HepG2 (cell line): ENCODE results near the gene DISP2. TPM values are rescaled to one million over a fixed set of nuclear protein-coding genes. Genes with fewer than 3 reads are reported as not detected.

Experiments used
- ARNT2 ChIP-seq: sonication (generic); formaldehyde crosslinking; IDR thresholded peaks from 2 replicates; pipeline ENCODE4 v1.8.0; 2022; ENCODE audit warnings: mild to moderate bottlenecking, low read depth, missing genetic modification reagents, moderate library complexity
- BCL3 ChIP-seq: sonication (generic); formaldehyde crosslinking; IDR thresholded peaks from 2 replicates; pipeline ENCODE4 v1.5.1; 2020; ENCODE audit warnings: mild to moderate bottlenecking, missing genetic modification reagents, moderate library complexity
- ETV6 ChIP-seq: sonication (generic); formaldehyde crosslinking; conservative IDR thresholded peaks from 2 replicates; pipeline ENCODE4 v1.4.0; 2020; ENCODE audit warnings: missing genetic modification reagents
- GRHL1 ChIP-seq: sonication (generic); formaldehyde crosslinking; conservative IDR thresholded peaks from 2 replicates; pipeline ENCODE4 v1.8.0; 2022; ENCODE audit warnings: missing genetic modification reagents
- MZF1 ChIP-seq: sonication (generic); formaldehyde crosslinking; IDR thresholded peaks from 2 replicates; pipeline ENCODE4 v1.8.1; 2023; ENCODE audit warnings: mild to moderate bottlenecking, missing genetic modification reagents, borderline replicate concordance
- NR2C2 ChIP-seq: sonication (generic); formaldehyde crosslinking; IDR thresholded peaks from 2 replicates; pipeline ENCODE4 v1.4.0; 2020; ENCODE audit warnings: missing genetic modification reagents, mild to moderate bottlenecking, moderate library complexity, borderline replicate concordance
- PCBP2 ChIP-seq: fragments of 200-400 bp; formaldehyde crosslinking; optimal IDR thresholded peaks from 2 replicates; pipeline ENCODE3; 2018; ENCODE audit warnings: low read length, low read depth; ENCODE audit not compliant: poor library complexity, severe bottlenecking
- ZBTB3 ChIP-seq: sonication (generic); formaldehyde crosslinking; IDR thresholded peaks from 2 replicates; pipeline ENCODE4 v1.4.0; 2020; ENCODE audit warnings: low read depth, mild to moderate bottlenecking, moderate library complexity, missing genetic modification reagents, borderline replicate concordance
- ZBTB38 ChIP-seq: sonication (generic); formaldehyde crosslinking; IDR thresholded peaks from 2 replicates; pipeline ENCODE4 v1.5.1; 2020; ENCODE audit warnings: mild to moderate bottlenecking, missing genetic modification reagents
- ZBTB43 ChIP-seq: sonication (generic); formaldehyde crosslinking; conservative IDR thresholded peaks from 2 replicates; pipeline ENCODE4 v1.4.0; 2020; ENCODE audit warnings: missing genetic modification reagents
- ZHX2 ChIP-seq, 2 experiments: sonication (generic) in 1 of 2; formaldehyde crosslinking in 1 of 2; IDR thresholded peaks; 2 replicates each; pipeline versions ENCODE4 v1.6.1 to v1.9.0; 2014 to 2022; ENCODE audit warnings: antibody characterized with exemption in 1 of 2, borderline replicate concordance in 1 of 2, inconsistent platforms in 1 of 2, low read depth in 1 of 2, missing genetic modification reagents in 1 of 2
- ZNF770 ChIP-seq: sonication (generic); formaldehyde crosslinking; IDR thresholded peaks from 2 replicates; pipeline ENCODE4 v1.5.0; 2020; ENCODE audit warnings: mild to moderate bottlenecking, missing genetic modification reagents
- ZZZ3 ChIP-seq: sonication (generic); formaldehyde crosslinking; IDR thresholded peaks from 2 replicates; pipeline ENCODE4 v1.4.0; 2020; ENCODE audit warnings: missing genetic modification reagents, mild to moderate bottlenecking, borderline replicate concordance
- polyA plus RNA-seq, 8 experiments: library from polyadenylated mRNA; depleted of rRNA in 3 of 8; stranded (reverse) in 7 of 8; unstranded in 1 of 8; fragments of >200 nt; fragmentation: Illumina TruSeq in 4 of 8; extraction: Trizol in 4 of 8; gene quantifications; 2 replicates each; pipeline versions ENCODE4 v1.2.1 to v1.2.3, GENCODE V29; 2011 to 2016; ENCODE audit warnings: low read depth in 4 of 8, missing spikeins in 1 of 8, mixed read lengths in 1 of 8; ENCODE audit not compliant: insufficient read depth in 1 of 8
- total RNA-seq, 5 experiments: library from RNA; depleted of rRNA; stranded (reverse); fragments of >200 nt; fragmentation: Illumina TruSeq; extraction: Trizol; gene quantifications; 2 replicates each; pipeline ENCODE4 v1.2.3, GENCODE V29; 2016; ENCODE audit warnings: low read depth in 1 of 5

The DISP2 gene
- total and polyA plus RNA-seq, 2 of the 13 experiments (the other 11 are each of a cell fraction or from before 2014, with no cell fraction given), result 0.09 to 0.32 TPM

GRCh38 chr15:40405501-40406381 lies 47.7 kb downstream of the DISP2 start, which contains the start of gene IVD (continued):
- no peak for TF ChIP-seq ZHX2 (IDR thresholded peaks at IDR 0.05; ENCODE audit: low read depth)
- TF ChIP-seq ZHX2 (CRISPR knock-in tag; IDR thresholded peaks at IDR 0.05; ENCODE audit: borderline replicate concordance), result 0 out of 2 replicates have a peak, but pooled peaks have one; percentile 81
- TF ChIP-seq GRHL1, result no peak
- TF ChIP-seq PCBP2, result no peak
- peak; percentile 82 for TF ChIP-seq ZNF770 (CRISPR knock-in tag)
- peak; percentile 84 for TF ChIP-seq ARNT2 (CRISPR knock-in tag)
- no peak for TF ChIP-seq MZF1 (CRISPR knock-in tag)
- no peak for TF ChIP-seq ZBTB43 (CRISPR knock-in tag)
- TF ChIP-seq ETV6 (CRISPR knock-in tag), result no peak
- TF ChIP-seq ZZZ3, result no peak
- TF ChIP-seq ZBTB3 (CRISPR knock-in tag), result peak; percentile 52; the same call in 1 of the 2 replicates
- TF ChIP-seq ZBTB38 (CRISPR knock-in tag), result peak; percentile 88
- TF ChIP-seq NR2C2 (CRISPR knock-in tag), result no peak
- peak; percentile 84; the same call in 1 of the 2 replicates for TF ChIP-seq BCL3
